HCEC 1CT (cell line): ENCODE measurements around the gene GPRASP2.

ENCODE experiments used
- DNase-seq: peaks from one replicate; pipeline ENCODE4 v3.0.0-alpha.2; 2017

The GPRASP2 gene

DNA sequence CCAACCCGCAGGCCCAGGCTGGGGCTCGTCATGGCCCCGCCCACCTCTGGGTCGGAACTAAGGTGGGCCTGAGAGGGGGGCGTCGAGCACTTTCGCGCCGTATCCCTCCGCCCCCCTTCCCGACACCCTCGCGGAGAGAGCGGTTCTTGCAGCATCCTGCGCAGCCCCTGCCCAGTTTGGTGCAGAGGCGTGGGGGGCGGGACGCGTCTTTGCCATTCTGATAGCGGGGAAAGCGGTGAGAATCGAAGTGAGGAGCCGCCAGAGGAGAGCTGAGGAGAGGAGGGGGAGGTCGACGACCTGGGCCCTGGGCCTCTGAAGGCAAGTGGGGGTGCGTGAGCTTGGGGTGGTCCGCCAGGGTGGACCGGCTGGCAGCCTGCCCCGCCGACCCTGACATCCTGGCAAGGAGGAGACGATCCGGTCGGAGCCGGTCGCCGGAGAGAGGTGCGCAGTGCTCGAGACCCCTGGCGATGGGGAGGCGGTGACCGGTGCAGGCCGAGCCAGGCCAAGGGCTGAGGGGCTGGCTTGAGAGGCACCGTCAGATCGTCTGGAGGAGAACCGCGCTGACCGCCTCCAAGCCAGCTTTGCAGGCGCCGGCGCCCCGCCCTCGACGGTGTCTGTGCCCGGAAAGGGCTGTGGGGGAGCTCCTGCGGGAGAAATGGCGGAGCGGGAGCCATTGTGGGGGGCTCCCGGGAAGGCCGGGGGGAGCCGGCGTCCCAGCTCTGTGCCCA lies 33.8 kb downstream of the GPRASP2 start:
- no peak for DNase-seq

- DNase-seq = peak; percentile 69
Measured at GRCh38 chrX:102765217-102765616, 53.0 kb downstream of the GPRASP2 start.

DNA sequence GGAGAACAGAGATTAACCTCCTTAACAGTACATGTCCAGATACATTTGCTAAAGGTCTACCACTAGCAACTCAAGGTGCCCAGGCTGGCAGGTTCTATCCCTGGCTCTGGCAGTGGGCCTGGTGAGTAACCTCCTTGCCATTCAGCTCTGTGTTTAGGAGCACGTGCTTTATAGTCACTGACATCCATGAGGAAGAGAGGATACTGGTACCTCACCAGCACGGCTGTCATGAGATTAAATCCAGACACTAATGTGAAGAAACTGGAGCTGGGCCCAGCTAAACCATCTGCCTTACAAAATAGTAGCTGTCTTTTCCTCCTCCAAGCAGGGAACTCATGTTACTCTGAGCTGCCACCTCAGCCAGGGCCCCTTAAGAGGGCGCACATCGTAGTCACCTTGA lies 53.6 kb downstream of the GPRASP2 start:
- peak; percentile 72 for DNase-seq

GRCh38 chrX:102767287-102767686 lies 55.0 kb downstream of the GPRASP2 start:
- DNase-seq = no peak
